ENCODE measurements around the gene KAT7.

GRCh38 chr17:49861150-49861884 lies 72.8 kb downstream of the KAT7 start:
- TF ChIP-seq GATA3 (IDR thresholded peaks at IDR 0.05; ENCODE audit: low read depth, low read length) (no peak), GATA2 (IDR thresholded peaks at IDR 0.05; ENCODE audit: low read depth, low read length) (no peak)

Measured in SH-SY5Y (cell line).